Skeletal muscle tissue (tissue), 4 donors: ENCODE measurements around the gene PPIP5K1. TPM values are rescaled to one million over a fixed set of nuclear protein-coding genes. Genes with fewer than 3 reads are reported as not detected.

Experiments used
- H3K27ac ChIP-seq: one replicate; pipeline ENCODE4 v1.7.0; 2013; ENCODE audit warnings: mild to moderate bottlenecking, low read depth, low read length, inconsistent platforms
- H3K27me3 ChIP-seq, 3 donors: one replicate each; pipeline ENCODE4 v1.7.0; 2013; ENCODE audit warnings: low read length in 3 of 3; ENCODE audit not compliant: control insufficient read depth in 3 of 3, insufficient read depth in 3 of 3
- H3K36me3 ChIP-seq, 3 donors: one replicate each; pipeline ENCODE4 v1.7.0; 2013; ENCODE audit warnings: low read length in 3 of 3; ENCODE audit not compliant: control insufficient read depth in 3 of 3, insufficient read depth in 3 of 3
- H3K4me1 ChIP-seq, 3 donors: one replicate each; pipeline ENCODE4 v1.7.0; 2013; ENCODE audit warnings: low read length in 3 of 3, mild to moderate bottlenecking in 3 of 3; ENCODE audit not compliant: control insufficient read depth in 3 of 3, insufficient read depth in 3 of 3
- H3K4me3 ChIP-seq, 3 donors: one replicate each; pipeline ENCODE4 v1.7.0; 2013; ENCODE audit warnings: low read length in 3 of 3
- H3K9ac ChIP-seq, 3 donors: one replicate each; pipeline ENCODE4 v1.7.0; 2013; ENCODE audit warnings: low read length in 3 of 3, mild to moderate bottlenecking in 3 of 3, moderate library complexity in 2 of 3, low read depth in 1 of 3
- H3K9me3 ChIP-seq, 3 donors: one replicate each; pipeline ENCODE4 v1.7.0; 2013; ENCODE audit warnings: low read length in 3 of 3; ENCODE audit not compliant: control insufficient read depth in 3 of 3
- total RNA-seq: library from RNA; depleted of rRNA; stranded (reverse); fragments of >200 nt; gene quantifications from one replicate; pipeline ENCODE4 v1.2.3, GENCODE V29; 2014
- donor health status: Osteomylitis.

The PPIP5K1 gene
- total RNA-seq, 1 donor from 2014 or later: 8.9 TPM

DNA sequence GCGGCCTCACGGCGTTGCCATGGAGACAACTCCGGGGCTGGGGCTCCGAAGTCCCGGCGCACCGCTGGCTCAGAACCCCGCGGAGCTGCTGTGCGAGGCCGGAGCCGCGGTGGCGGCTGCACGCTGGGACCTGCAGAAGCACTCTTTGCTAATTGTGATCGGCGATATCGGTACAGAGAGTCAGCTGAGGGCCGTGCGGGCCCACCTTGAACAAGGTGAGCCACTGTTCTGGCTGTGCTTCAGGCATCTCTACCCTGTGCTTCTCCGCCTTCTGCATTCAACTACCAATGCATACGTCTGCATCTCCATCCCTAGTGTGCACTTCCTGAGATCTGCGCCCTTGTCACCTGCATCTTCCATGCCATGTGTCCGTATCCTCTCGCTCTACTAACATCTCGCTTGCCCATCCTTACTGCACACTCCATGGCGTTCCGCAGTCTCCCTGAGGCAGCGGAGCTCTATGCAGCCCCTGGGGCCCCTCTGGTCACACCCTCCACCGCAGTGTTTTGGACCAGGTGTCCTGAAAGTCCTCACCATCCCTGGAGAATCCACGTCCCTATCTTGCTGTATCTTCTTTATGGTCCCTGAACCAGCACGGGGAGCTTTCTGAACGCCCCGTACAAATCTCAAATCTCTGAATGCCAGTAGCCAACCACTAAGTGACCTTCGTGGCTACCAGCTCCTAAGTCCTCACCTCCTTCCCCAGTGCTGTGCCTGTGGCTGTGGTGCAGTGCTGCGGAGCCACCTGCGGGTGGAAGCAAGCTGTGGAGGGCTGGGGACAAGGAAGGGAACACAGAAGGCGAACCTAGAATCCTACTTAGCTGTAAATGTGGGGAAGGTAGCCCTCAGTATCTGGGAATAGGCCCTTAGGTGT is 78.8 kb downstream of the PPIP5K1 start:
- Histone ChIP-seq H3K27ac (peak overlapping the region; percentile 97), H3K36me3 (no peaks in the 10 kb centered on the region), H3K4me1 (peaks cover 43 to 57% (median 44%) of the 10 kb centered on the region in 3 donors), H3K9me3 (no peaks in the 10 kb centered on the region), H3K27me3 (peaks cover 0 to 2% (median 0%) of the 10 kb centered on the region in 3 donors), H3K9ac (peak overlapping the region; percentile 8 to 92 (median 73)), H3K4me3 (peak overlapping the region; percentile 71 to 93 (median 86))

DNA sequence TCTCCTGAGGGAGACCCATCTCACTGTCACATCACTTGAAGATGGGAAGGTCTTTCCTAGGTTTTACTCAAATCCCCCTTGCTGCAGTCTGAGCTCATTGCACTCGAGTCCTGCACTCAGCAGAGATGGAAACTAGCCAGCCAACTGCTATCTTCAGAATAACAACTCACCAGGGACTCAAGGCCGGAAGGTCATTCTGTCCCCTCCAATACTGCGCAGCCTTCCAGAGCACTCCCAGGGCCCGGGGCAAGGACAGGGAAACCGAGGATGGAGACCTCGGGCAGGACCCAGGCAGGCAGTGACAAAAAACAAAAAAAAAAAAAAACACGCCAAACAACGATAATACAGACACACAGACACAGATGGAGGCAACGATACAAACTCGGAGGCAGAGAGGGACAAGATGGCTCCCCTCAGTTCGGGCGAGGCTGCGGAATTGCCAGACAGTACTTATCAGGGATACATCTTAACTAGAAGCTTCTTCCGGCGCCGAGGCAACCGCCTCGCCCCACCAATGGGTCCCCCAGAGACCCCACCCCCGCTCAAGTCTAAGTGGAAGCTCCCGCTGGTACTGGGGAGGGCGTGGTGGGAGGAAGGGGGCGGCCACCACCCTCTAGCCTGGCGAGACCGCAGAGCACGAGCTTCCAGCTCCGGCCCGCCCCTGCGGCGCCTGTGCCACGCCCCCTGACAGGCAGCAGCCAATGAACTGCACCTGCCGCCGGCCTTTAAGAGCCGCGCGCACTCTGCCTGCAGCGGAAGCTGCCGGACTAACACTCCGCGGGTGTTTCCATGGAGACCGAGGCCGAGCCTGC is 79.6 kb downstream of the PPIP5K1 start:
- Histone ChIP-seq H3K27ac (peak overlapping the region; percentile 97), H3K4me3 (peak overlapping the region; percentile 71 to 93 (median 86)), H3K36me3 (no peaks in the 10 kb centered on the region), H3K27me3 (no peaks in the 10 kb centered on the region), H3K4me1 (peaks cover 36 to 56% (median 40%) of the 10 kb centered on the region in 3 donors), H3K9ac (peak overlapping the region; percentile 78 to 92 (median 88)), H3K9me3 (no peaks in the 10 kb centered on the region)

DNA sequence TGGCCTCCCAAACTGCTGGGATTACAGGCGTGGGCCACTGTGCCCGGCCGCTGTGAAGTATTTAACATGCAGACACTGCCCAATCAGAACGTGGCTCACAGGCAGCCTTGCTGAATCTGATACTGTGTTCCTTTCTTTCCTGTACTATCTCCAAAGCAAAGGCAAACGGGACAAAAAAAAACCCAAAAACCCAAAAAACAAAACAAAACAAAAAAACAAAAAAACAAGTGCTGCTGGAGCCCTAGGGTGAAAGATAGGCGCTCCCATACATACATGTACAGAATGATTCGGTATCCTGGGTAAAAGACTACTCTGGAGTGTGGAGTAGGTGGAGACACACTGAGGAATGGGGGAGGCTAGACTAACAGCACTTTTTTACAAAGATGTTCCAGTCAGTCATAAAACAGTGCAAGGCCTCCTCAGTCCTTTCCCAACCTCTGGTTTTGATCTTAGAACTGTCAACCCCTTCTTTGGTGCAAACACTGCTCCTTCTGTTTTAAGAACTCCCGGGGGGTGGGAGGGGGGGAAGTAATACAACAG is 80.3 kb downstream of the PPIP5K1 start:
- Histone ChIP-seq H3K9ac (peak overlapping the region; percentile 40 to 92 (median 88)), H3K27me3 (no peaks in the 10 kb centered on the region), H3K4me3 (peak overlapping the region; percentile 71 to 93 (median 86)), H3K36me3 (no peaks in the 10 kb centered on the region), H3K4me1 (peaks cover 36 to 52% (median 40%) of the 10 kb centered on the region in 3 donors), H3K9me3 (no peaks in the 10 kb centered on the region), H3K27ac (peak overlapping the region; percentile 97)

DNA sequence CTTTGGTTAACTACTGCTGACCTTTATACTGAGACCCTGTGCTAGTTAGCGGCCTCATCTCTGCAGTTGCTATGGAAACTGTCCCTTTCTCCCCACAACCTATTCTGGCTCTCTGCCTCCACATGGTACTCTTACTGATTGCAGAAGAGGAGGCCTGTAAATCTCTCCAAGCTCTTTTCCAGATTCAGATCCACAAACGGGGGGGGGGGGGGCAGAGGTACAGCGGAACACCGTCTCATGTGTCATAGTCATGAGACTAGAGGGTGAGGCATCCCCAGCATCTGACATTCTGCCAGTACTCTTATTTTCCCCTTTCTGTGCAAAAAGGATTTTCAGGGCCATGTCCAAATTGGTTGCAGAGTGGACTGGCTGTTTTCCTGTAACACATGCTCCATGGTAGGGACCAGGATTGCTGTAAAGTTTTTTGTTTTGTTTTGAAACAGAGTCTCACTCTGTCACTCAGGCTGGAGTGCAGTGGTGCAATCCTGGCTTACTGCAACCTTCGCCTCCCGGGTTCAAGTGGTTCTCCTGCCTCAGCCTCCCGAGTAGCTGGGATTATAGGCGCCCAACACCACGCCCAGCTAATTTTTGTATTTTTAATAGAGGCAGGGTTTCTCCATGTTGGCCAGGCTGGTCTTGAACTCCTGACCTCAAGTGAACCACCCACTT is 80.9 kb downstream of the PPIP5K1 start:
- peak overlapping the region; percentile 40 to 92 (median 68) for H3K9ac ChIP-seq
- no peaks in the 10 kb centered on the region for H3K36me3 ChIP-seq
- peak overlapping the region; percentile 97 for H3K27ac ChIP-seq
- peak overlapping the region; percentile 71 to 93 (median 86) for H3K4me3 ChIP-seq
- H3K9me3 ChIP-seq: no peaks in the 10 kb centered on the region
- H3K27me3 ChIP-seq: no peaks in the 10 kb centered on the region
- peaks cover 33 to 47% (median 35%) of the 10 kb centered on the region in 3 donors for H3K4me1 ChIP-seq

DNA sequence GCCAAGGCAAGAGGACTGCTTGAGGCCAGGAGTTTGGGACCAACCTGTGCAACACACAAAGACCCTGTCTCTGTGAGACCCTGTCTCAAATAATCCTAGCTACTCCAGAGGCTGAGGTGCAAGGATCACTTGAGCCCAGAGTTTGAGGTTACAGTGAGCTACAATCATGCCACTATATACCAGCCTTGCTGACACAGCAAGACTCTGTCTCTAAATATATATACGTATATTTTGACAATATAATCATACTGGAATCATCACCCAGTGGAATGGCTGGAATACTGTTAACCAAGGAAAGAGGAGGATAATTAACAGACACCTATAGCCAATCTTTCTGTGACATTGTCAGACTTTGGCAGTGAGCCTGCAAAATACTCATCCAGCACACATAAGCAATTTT is 81.6 kb downstream of the PPIP5K1 start:
- peaks cover 26 to 45% (median 28%) of the 10 kb centered on the region in 3 donors for H3K4me1 ChIP-seq
- no peaks in the 10 kb centered on the region for H3K36me3 ChIP-seq
- no peak overlapping the region for H3K4me3 ChIP-seq
- H3K27ac ChIP-seq: peak overlapping the region; percentile 97
- no peaks in the 10 kb centered on the region for H3K9me3 ChIP-seq
- no peaks in the 10 kb centered on the region for H3K27me3 ChIP-seq
- H3K9ac ChIP-seq: peak overlapping the region in 2 of 3 donors; percentile 40 to 92

DNA sequence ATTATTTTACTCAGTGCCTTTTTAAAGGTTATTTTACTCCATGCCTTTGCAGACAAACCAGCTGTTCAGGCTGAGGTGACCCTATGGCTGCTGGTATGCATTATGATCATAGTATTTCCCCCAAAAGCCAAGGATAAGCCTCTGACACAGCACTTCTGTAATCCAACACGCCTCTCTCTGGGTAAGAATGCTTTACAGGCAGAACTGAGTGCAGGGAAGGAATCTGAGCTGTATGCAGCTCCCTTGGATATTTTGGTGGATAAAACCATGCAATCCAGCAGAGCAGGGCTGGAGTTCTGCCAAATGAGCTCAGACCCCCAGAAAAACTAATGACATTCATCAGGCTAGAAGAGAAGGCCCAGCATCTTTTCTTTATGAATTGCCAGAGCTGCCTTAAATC is 84.3 kb downstream of the PPIP5K1 start:
- Histone ChIP-seq H3K4me1 (peaks cover 15 to 32% (median 16%) of the 10 kb centered on the region in 3 donors), H3K9ac (peak overlapping the region in 1 of 3 donors; percentile 22), H3K36me3 (no peaks in the 10 kb centered on the region), H3K27me3 (no peaks in the 10 kb centered on the region), H3K4me3 (no peak overlapping the region), H3K27ac (no peak overlapping the region), H3K9me3 (no peaks in the 10 kb centered on the region)

DNA sequence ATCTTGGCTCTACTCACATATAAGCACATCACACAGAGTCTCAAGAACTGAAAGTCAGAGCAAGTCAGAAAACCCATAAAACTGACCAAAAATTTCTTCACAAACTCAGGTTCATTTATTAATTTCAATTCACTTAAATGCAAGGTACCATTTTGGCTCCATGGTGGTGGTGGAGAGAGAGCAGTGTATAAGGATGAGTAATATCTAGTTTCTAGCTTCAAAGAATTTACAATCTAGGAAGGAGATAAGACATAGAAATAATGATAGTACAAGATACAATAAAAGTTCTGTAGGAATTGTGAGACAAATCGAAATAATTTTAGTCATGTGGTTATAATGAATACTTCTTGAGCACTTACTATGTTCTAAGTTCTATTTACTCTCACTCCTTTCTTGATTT is 90.4 kb downstream of the PPIP5K1 start:
- Histone ChIP-seq H3K9ac (no peak overlapping the region), H3K27me3 (no peaks in the 10 kb centered on the region), H3K4me3 (no peak overlapping the region), H3K27ac (no peak overlapping the region), H3K36me3 (no peaks in the 10 kb centered on the region), H3K9me3 (no peaks in the 10 kb centered on the region), H3K4me1 (no peaks in the 10 kb centered on the region)

DNA sequence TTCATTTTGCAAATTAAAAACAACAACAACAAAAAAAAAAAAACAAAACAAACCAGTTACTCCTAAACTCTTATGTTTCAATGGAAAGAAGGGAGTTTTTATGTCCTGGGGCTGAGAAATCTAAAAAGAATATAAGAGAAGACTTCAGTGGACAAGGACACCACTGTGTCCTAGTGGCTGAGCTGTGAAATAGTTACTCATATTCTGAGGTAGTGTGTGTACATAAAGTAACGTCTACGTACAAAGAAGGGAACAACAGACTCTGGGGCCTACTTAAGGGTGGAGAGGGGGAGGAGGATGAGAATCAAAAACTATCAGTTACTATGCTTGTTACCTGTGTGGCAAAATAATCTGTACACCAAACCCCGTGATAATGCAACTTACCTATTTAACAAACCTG is 91.0 kb downstream of the PPIP5K1 start:
- no peaks in the 10 kb centered on the region for H3K27me3 ChIP-seq
- H3K4me3 ChIP-seq: no peak overlapping the region
- peaks cover 0 to 2% (median 0%) of the 10 kb centered on the region in 3 donors for H3K4me1 ChIP-seq
- no peaks in the 10 kb centered on the region for H3K36me3 ChIP-seq
- no peak overlapping the region for H3K9ac ChIP-seq
- H3K9me3 ChIP-seq: no peaks in the 10 kb centered on the region
- no peak overlapping the region for H3K27ac ChIP-seq

DNA sequence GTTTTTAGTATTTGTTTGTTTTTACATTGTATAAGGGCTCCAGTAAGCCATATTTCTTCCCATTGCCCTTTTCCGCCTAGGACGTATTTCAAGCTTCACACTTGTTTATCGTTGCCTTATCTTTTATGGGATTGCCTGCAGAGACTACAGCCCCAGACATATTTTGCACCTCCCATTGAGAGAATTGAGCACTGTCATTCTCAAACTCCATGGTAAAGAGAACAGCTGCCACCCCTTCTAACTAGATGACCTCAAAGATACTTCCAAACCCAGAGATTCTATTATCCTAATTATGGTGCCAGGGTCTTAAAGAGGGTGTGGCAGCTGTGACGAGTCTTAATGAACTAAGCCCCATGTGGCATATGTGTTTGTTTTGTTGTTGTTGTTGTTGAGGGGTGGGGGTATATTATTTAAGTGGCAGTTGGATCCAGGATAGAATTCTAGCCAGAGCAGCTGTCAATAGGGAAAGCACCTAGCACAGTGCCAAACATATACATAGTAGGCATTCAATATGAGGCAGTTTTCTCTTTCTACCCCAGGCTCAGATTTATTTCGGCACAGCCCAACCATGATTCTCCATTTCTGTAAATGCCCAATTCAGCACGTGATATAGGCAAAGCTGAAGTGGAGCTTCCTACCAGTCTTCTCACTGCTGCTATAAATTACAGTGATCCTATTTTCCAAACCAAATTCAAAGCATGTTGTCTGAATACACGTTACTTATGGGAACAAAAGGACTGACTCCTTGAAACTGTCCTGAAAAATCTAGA is 96.1 kb downstream of the PPIP5K1 start:
- Histone ChIP-seq H3K4me3 (peak overlapping the region; percentile 95 to 97 (median 96)), H3K9me3 (no peaks in the 10 kb centered on the region), H3K9ac (peak overlapping the region; percentile 63 to 84 (median 80)), H3K4me1 (peaks cover 8 to 19% (median 12%) of the 10 kb centered on the region in 3 donors), H3K36me3 (peaks cover 3 to 21% (median 4%) of the 10 kb centered on the region in 3 donors), H3K27ac (peak overlapping the region; percentile 61), H3K27me3 (no peaks in the 10 kb centered on the region)
